ENCODE measurements around the gene MET. TPM values are rescaled to one million over a fixed set of nuclear protein-coding genes. Genes with fewer than 3 reads are reported as not detected.

Gene MET
- polyA plus RNA-seq, 12 donors, result 11.1 to 20.1 (median 15.9) TPM; not detected in 1

DNA sequence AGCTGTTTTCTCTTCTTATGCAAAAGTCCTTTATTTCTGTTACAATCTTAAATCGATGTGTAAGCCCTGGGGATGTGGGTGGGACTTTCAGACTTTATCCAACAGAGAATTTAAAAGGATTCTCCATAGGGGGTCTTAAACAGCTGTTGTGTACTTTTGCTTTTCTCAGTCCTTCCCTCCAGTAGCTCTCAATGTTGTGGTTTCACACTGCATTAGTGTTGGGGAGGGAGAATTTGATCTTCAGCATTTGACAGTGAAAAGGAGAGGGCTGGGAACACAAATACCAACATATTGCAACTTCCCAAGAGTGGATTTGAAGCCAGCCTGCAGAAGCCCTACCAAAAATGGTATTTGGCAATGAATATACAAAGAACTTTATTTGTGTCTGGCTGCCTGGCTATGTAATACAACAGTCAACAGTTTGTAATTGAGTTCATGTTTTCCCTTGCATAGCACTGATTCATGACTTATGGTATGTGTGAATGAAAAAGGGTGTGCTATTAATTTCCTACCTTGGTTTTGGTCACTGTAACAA, 110.2 kb downstream of the MET start:
- peak; percentile 36 for DNase-seq

DNA sequence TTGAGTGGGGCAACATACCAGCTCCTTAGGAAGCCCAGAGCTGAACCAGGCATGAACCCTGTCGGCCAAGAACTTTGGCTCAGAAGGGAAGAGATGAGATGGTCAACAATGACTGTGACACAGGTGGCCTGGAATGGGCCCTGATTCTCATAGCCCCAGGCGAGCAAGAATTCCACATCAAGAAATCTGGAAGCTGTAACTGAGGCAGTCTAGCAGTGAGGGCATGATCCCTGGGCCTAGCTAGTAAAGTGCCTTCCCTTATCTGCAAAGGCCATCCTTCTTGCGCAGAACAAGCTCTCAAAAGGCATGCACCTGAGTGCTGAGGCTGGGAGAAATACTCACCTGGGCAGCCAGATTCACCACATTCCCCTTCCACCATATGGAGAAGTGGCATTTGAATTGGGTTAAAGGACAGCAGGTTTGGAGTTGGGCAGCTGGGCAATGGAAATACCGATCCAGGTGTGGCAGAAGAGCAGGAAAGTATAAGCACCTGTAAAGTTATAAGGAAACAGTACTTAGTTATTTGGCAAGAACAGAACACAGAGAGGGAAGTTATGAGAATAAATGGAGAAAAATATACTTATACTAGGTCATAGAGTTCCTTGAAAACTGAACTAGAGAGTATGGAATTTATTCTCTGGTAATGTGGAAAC, 111.8 kb downstream of the MET start:
- no peak for DNase-seq

DNA sequence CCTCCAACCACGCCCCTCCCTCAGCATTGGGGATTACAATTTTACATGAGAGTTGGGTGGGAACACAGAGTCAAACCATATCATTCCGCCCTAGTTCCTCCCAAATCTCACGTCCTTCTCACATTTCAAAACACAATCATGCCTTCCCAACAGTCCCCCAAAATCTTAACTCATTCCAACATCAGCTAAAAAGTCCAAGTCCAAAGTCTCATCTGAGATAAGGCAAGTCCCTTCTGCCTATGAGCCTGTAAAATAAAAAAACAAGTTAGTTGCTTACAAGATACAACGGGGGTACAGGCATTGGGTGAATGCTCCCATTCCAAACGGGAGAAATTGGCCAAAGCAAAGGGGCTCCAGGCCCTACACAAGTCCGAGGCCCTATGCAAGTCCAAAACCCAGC, 112.7 kb downstream of the MET start:
- DNase-seq, result no peak

DNA sequence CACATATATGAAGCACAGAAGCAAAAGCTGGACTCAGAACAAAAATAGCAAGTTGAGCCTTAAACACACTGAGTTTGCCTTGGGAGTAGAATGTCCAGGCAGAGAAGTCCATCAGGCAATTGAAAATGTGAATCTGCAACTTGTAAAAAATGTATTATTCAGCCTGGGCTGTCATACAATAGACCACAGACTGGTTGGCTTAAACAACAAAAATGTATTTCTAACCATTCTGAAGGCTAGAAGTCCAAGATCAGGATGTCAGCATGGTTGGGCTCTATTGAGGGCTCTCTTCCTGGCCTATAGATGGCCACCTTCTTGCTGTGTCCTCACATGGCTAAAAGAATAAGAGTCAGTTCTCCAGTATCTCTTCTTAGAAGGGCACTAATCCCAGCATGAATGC, 113.8 kb downstream of the MET start:
- no peak for DNase-seq

DNA sequence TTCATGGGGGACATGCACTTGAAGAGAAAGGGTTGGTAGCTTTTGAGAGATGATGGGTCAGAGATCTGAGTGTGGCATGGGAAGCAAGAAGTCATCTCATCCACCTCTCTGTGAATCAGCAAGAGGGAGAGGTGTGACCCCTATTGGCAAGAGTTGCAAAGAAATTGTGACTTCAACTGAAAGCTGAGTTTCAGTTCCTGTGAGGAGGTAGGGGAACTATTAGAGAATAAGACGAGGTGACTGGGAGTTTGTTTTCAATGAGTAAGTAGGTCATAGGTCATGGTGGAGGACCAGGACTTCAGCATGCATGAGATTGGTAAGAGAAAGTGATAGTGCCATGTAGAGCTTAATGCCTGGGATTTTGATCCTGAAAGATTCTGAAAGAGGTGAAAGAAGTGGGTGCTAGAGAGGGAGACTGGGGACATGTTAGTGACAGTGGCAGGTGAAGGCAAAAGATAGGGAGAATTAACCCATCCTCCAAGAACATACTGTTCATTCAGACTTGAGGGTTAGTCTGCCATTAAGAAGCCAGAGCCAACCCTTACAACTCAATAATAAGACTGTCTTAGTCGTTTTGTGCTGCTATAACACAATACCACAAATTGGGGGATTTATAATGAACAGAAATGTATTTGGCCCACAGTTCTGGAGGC, 114.9 kb downstream of the MET start:
- no peak for DNase-seq

DNA sequence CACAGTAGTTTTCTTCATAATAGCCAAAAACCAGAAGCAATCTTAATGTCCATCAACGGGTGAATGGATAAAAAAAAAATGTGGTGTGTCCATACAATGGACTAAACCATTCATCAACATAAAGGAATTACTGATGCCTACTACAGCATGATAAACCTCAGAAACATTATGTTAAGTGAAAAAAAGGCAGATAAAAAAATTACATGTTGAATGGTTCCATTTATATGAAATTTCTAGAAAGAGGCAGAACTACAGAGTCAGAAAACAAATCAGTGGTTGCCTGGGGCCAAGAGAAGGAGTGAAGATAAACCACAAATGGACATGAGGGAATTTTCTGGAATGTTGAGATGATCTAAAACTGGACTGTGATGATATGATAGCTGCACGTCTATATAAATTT, 115.9 kb downstream of the MET start:
- DNase-seq, result no peak

DNA sequence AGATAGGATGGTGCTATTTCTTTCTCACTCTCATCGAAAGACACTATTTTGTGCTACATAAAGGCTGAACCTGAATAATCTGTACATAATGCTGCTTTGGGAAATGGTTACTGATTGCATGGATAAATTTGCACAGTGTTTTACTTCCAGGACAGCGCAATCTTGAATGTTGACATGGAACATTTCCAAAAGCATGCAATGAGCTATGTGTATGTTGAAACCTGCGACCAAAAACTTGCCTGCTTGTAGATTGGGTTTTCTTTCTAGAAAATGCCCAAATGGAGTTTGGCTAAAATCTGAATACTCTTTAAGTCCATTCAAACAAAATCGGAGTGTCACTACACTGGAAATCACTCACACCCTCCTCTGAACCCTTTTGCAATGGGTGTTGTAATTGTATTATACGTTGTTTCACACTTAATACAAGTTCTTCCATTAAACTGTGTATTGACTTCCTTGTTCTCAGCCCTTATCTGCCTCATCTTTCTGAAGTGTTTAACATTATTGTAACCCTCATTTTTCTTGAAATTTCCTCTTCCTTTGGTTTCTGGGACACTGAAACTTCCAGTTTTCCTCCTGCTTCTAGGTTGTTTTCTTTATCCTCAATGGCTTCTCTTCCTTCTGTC, 116.7 kb downstream of the MET start:
- no peak for DNase-seq

DNA sequence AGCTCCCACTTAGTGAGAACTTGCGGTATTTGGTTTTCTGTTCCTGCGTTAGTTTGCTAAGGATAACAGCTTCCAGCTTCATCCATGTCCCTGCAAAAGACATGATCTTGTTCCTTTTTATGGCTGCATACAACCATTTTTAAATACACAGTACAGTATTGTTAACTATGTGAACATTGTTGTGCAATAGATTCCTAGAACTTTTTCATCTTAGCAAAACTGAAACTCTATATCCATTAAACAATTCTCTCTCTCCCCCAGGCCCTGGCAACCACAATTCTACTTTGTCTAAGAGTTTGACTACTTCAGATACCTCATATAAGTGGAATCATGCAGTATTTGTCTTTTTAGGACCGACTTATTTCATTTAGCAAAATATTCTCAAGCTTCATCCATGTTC, 118.0 kb downstream of the MET start:
- no peak for DNase-seq

DNA sequence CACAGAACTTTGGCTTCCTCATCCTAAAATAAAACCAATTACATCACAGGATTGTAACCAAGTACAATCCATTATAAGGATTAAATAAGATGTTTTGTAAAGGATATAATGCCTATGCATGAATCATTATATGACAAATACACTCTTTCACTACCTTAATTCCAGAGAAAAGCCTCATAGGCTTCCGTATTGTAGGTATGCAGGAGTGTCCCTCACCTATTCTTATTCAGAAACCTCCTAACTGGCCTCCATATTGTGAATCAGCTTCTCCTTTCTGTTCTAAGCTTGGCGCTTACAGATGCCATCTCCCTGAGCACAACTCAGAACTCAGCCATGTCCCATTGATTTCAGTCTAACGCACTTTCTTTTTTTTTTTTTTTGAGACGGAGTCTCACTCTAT, 120.8 kb downstream of the MET start:
- no peak for DNase-seq

DNA sequence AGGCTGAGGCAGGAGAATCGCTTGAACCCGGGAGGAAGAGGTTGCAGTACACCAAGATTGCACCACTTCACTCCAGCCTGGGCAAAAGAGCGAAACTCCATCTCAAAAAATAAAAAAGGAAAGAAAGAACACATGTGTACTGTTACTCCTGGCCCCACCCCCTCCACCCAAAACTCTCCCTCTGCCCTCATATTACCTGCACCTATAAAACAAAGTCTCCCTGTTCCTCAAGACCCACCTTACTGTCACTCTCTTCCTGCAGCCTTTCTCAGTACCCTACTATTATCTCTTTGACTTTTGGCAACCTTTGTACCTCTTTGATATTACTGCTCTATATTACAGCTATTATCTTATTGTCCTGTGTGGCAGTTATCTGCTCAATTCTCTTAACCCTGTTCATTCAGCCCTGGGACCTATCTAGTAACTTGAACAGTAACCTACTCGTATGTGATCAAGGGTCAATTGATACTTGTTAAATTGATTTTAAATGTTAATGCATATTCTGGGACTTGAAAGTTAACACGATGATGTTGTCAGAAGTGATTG, 121.9 kb downstream of the MET start:
- no peak for DNase-seq

DNA sequence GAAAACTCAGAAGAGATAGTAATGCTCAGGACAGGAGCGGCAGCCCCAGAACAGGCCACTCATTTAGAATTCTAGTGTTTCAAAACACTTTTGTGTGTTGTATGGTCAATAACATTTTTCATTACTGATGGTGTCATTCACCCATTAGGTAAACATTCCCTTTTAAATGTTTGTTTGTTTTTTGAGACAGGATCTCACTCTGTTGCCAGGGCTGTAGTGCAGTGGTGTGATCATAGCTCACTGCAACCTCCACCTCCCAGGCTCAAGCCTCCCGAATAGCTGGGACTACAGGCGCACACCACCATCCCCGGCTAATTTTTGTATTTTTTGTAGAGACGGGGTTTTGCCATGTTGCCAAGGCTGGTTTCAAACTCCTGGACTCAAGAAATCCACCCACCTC, 124.5 kb downstream of the MET start:
- DNase-seq, result no peak

DNA sequence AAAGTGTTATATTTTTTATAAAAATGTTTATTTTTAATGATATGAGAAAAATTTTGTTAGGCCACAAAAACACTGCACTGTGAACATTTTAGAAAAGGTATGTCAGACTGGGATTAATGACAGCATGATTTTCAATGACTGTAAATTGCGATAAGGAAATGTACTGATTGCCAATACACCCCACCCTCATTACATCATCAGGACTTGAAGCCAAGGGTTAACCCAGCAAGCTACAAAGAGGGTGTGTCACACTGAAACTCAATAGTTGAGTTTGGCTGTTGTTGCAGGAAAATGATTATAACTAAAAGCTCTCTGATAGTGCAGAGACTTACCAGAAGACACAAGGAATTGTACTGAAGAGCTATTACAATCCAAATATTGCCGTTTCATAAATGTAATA, 125.6 kb downstream of the MET start:
- no peak for DNase-seq

DNA sequence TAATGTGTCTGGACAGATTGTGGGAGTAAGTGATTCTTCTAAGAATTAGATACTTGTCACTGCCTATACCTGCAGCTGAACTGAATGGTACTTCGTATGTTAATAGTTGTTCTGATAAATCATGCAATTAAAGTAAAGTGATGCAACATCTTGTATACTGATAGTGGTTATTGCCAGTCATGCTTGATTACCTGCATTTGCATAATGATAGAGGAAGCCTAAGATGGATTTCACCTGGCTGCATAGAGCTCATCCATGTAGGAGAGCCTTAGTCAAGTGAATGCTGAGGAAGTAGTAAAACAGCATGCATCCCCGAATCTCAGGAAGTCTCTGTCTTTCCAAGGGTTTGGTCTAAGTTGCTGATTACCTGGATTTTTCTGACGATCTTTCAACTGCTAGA, 126.2 kb downstream of the MET start:
- no peak for DNase-seq

DNA sequence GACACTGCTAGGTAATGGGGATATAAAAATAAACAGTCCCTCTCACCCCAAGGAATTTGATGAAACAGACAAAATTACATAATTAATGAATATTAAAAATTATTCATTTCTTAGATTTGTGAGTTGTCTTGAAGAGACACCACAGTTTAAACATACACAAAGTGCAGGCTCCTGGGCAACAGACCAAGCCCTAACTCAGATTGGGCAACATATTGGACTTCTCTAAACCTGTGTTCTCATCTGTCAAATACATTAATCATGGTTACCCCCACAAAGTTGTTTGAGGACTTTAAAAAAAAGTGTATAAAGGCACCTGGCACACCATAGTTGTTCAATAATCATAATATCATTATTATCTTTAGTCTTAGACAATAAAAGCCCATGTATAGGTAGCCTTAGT, 127.9 kb downstream of the MET start:
- DNase-seq, result no peak

DNA sequence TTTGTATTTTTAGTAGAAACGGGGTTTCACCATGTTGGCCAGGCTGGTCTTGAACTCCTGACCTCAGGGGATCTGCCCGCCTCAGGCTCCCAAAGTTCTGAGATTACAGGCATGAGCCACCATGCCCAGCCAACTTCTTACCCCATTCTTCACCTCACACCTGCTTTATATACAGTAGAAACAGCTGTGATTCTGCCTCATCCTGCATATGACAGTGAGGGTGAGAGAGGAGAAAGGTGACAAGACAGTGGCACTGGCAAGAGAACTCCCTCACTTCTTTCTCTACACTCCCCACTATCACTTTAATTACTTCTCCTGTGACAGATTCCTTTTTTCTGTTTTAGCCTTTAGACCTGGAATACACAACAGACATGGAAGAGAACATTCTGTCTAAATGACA, 128.6 kb downstream of the MET start:
- DNase-seq, result no peak

DNA sequence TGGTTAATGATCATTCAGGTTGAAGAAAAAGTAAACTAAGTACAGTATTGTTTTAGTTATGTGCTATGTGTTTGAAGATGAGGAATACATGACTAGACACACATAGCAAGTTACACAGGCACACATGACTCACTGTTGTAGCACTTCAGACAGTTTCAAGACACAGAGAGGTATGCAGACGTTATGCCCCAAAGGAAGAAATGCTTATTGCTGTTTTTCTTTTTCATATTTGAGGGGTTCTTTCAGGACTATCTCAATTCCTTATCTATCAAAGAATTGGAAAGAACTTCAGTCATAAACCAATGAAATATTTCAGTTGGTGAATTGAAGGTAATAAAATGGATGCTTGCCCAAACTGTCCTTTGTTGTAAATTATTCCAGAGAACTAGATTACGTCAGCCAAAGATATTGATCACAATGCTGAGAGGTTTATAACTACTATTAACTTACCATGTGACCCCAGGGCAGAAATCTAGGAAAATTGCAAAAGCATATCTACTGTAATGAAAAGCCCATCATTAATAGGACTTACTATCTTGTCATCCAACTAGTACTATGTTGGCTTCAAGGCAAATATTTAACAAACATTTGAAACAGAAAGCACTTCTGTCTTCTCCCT, 129.2 kb downstream of the MET start:
- no peak for DNase-seq

DNA sequence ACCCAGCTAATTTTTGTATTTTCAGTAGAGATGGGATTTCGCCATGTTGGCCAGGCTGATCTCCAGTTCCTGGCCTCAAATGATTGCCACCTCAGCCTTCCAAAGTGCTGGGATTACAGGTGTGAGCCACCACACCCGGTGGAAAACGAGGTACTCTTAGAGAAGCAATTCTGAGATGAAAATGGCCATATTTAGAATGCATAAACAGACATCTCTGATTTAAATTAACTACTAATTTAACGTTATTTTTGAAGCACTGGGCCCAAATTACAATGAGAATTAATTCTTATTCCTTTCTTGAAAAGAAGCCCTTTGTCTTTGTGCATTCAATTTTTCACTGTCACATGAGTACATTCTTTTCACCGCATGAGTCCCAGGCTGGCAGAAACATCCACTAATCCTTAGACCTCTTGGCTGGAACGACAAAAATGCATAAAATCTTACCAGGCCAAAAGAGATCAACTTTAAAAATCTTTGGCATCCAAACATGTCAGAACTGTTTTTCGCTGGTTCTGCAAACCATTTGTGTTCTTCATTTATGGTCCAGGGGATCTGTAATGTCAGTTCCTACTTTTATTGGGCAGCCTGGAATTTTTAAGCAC, 130.2 kb downstream of the MET start:
- peak; percentile 28 for DNase-seq

DNA sequence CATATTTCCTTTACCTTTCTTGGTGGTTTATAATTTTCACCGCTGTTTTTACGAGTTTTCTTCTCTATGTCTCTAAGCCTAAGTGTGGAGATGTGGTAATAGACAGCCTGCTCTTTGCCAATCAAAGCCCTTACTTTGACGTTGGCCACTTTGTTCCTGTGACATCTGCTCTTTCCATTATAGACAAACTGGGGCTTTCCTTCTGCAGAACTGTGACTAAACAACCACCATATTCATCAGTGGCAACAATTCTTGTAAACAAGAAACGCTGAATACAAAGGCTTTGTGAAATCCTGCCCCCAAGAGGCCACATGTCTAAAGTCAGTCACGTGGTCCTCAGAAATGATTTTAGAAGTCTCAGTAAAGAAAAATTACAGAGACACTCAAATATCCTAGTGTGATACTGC, 130.8 kb downstream of the MET start:
- DNase-seq, result no peak

DNA sequence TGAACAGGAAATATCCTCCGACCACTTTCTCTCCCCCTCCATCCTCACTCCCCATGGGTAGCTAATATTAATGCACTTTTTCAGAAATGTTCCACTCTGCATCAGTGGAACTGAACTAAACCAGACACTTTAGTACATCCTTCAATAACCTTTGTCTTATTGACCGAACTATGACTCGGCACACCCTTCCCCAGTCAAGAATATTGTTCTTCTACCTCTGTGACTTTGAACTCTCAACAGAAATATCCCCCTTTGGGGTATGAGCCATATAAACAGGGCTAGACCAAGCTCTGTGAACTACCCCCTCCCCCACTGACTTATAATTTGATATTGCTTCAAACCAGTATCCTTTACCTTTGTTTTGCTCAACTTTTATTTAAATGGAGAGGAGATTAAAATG, 132.5 kb downstream of the MET start:
- DNase-seq, result no peak

DNA sequence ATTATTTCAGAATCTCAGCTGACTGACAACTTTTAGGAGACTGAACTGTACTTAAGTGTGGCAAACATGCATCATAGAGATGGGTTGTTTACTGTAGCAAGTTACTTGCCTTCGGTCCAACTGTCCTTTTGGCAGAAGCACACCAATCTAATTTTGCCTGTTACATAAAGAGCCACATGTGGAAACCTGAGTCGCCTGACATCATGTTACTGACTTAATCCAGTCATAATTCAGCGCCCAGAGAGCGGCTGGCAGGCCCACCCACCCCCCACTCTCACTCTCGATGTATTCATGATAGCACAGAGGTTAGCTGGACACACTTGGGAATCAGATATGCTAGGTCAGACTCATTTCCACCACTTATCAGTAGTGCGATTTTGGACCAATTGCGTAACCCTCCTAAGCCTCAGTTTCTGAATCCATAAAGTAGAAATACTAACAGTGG, 133.1 kb downstream of the MET start:
- peak; percentile 78 for DNase-seq

DNA sequence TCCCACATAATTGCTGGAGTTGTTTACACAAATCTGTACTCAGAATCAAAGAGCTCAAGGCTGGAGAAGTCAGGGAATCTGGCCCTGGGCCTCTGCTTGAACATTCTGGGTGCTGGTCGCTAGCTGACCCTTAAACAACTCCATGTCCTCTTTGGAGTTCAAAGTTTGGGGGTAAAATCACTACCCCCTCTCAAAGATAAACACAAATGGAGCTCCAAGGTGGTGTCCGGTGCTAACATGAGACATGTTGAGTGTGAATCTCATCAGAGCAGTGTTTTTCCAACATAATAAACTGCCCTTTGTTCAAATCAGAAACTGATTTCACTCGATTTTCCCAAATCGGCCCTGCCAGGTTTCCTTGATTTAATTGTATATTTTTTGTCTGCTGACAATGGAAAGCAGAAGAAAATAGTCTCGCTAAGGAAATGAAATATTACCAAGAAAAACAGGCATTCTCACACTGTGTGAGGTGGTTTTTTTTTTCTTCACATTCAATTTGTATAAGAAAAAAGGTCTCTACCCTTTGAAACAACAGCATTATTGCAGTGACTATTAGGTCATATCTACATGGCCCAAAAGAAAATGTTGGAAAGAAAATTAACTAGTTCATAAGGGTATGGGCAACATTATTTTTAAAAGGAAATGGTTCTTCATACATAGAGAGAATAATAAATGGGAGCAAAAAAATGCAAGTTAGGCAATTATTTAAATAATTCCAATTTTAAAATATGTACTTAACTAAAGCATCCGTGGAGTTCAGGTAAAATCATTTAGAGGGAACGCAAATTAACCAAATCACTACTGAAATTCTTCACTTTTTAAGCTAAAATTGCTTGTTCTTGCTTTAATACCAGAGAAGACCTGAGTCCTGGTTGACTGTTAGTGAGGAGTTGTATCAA, 134.3 kb downstream of the MET start:
- DNase-seq, result no peak

Data from muscle of arm (tissue), 12 donors.